HG02642 (cell line): Measurements from ENCODE around the gene GPR39.

Experiments
- ATAC-seq: cut with Tn5 transposase; IDR thresholded peaks from one replicate; pipeline ENCODE4 v1.9.1; 2021; ENCODE audit warnings: mild to moderate bottlenecking; ENCODE audit not compliant: unreplicated experiment, poor library complexity

Gene GPR39

GRCh38 chr2:132664096-132664495 is 247.5 kb downstream of the GPR39 start:
- ATAC-seq: no peak

GRCh38 chr2:132665401-132666140 is 249.0 kb downstream of the GPR39 start:
- no peak for ATAC-seq

GRCh38 chr2:132667706-132668105 is 251.1 kb downstream of the GPR39 start:
- no peak for ATAC-seq

- ATAC-seq: no peak
Observed at GRCh38 chr2:132668189-132668823, 251.7 kb downstream of the GPR39 start.

- ATAC-seq: no peak
Observed at GRCh38 chr2:132668987-132669907, 252.6 kb downstream of the GPR39 start.

GRCh38 chr2:132669908-132670495 is 253.4 kb downstream of the GPR39 start, which contains the start of gene LYPD1:
Gene LYPD1, minus strand, starts transcription at chr2:132670205. Its CDS starts 273 bp downstream, at chr2:132669932.
- ATAC-seq: no peak

- ATAC-seq: no peak
Observed at GRCh38 chr2:132670496-132671150, 254.0 kb downstream of the GPR39 start.

- no peak for ATAC-seq
Observed at GRCh38 chr2:132671151-132671835, 254.7 kb downstream of the GPR39 start.

GRCh38 chr2:132676999-132677398 is 260.4 kb downstream of the GPR39 start:
- no peak for ATAC-seq

GRCh38 chr2:132677661-132678060 is 261.1 kb downstream of the GPR39 start:
- ATAC-seq: no peak

- no peak for ATAC-seq
Observed at GRCh38 chr2:132678483-132678882, 261.9 kb downstream of the GPR39 start.

- ATAC-seq: no peak
Observed at GRCh38 chr2:132680544-132680943, 263.9 kb downstream of the GPR39 start.

- ATAC-seq: no peak
Observed at GRCh38 chr2:132681766-132682165, 265.2 kb downstream of the GPR39 start.

GRCh38 chr2:132690664-132691303 is 274.2 kb downstream of the GPR39 start:
- ATAC-seq: no peak

GRCh38 chr2:132691556-132691955 is 275.0 kb downstream of the GPR39 start:
- ATAC-seq: no peak

GRCh38 chr2:132692816-132693215 is 276.2 kb downstream of the GPR39 start:
- ATAC-seq: no peak
